K562 (cell line): ENCODE measurements around the gene DIPK1A.

Source experiments
- ARNT ChIP-seq, 2 experiments: fragments of 450-650 bp; IDR thresholded peaks; 2 replicates each; pipeline ENCODE4 v1.6.1; 2016; ENCODE audit warnings: mild to moderate bottlenecking in 1 of 2
- E2F6 ChIP-seq, 2 experiments: IDR thresholded peaks; 2 replicates each; pipeline ENCODE4 v1.6.1; 2011; ENCODE audit warnings: borderline replicate concordance in 1 of 2, control low read depth in 1 of 2, low read depth in 1 of 2, low read length in 1 of 2, mild to moderate bottlenecking in 1 of 2, mixed read lengths in 1 of 2, moderate library complexity in 1 of 2; ENCODE audit not compliant: insufficient read depth in 1 of 2, insufficient read length in 1 of 2, poor library complexity in 1 of 2, severe bottlenecking in 1 of 2; ENCODE audit errors: extremely low read depth in 1 of 2
- HDGF ChIP-seq: fragments of 450-650 bp; IDR thresholded peaks from 2 replicates; pipeline ENCODE4 v1.6.1; 2016
- HNRNPLL ChIP-seq: fragments of 200-400 bp; formaldehyde crosslinking; IDR thresholded peaks from 2 replicates; pipeline ENCODE4 v1.6.1; 2017; ENCODE audit warnings: low read length, low read depth, mild to moderate bottlenecking; ENCODE audit not compliant: poor library complexity, severe bottlenecking
- RBM39 ChIP-seq: fragments of 200-400 bp; formaldehyde crosslinking; optimal IDR thresholded peaks from 2 replicates; pipeline ENCODE3; 2018; ENCODE audit warnings: low read depth, low read length
- SMARCC2 ChIP-seq: fragments of 450-650 bp; IDR thresholded peaks from 2 replicates; pipeline ENCODE4 v1.6.1; 2017; ENCODE audit warnings: antibody characterized with exemption, moderate library complexity, mild to moderate bottlenecking, low read depth
- TAF1 ChIP-seq: IDR thresholded peaks from 2 replicates; pipeline ENCODE4 v1.6.1; 2011; ENCODE audit warnings: mild to moderate bottlenecking, low read length, moderate library complexity; ENCODE audit not compliant: insufficient read depth, control insufficient read depth, severe bottlenecking; ENCODE audit errors: extremely low read depth
- U2AF2 ChIP-seq: fragments of 200-400 bp; formaldehyde crosslinking; optimal IDR thresholded peaks from 2 replicates; pipeline ENCODE3; 2017; ENCODE audit warnings: low read depth, mild to moderate bottlenecking, low read length
- TF ChIP-seq, protein P1 (sequence below): IDR thresholded peaks from 2 replicates; pipeline ENCODE4 v1.6.1; 2012; ENCODE audit warnings: low read depth, low read length, improper control_type of control experiment, borderline replicate concordance

DNA sequence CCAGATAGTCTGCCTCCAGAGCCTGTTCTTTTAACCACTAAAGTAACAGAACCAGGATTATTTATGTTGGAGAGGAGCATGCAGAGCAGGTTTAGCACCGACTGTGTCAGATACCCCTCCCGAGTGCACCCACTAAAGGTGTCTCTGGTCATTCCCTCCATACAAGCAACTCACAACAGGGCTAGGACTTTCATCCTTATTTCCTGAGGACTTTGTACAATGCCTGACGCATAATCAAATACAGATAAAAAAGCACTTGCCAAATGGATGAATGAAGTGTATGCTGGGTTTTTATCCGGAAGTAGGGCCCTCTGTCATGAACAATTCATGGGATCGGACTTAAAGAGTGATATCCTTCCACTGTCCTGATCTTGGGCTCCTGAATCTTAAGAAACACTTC is 103.4 kb downstream of the DIPK1A start:
- no peak for TF ChIP-seq SMARCC2
- TF ChIP-seq E2F6 (IDR thresholded peaks at IDR 0.05; ENCODE audit: borderline replicate concordance in 1 of 2, extremely low read depth in 1 of 2, insufficient read depth in 1 of 2, insufficient read length in 1 of 2, low read depth in 1 of 2, low read length in 1 of 2, poor library complexity in 1 of 2, severe bottlenecking in 1 of 2): no peak
- TF ChIP-seq, protein P1, sequence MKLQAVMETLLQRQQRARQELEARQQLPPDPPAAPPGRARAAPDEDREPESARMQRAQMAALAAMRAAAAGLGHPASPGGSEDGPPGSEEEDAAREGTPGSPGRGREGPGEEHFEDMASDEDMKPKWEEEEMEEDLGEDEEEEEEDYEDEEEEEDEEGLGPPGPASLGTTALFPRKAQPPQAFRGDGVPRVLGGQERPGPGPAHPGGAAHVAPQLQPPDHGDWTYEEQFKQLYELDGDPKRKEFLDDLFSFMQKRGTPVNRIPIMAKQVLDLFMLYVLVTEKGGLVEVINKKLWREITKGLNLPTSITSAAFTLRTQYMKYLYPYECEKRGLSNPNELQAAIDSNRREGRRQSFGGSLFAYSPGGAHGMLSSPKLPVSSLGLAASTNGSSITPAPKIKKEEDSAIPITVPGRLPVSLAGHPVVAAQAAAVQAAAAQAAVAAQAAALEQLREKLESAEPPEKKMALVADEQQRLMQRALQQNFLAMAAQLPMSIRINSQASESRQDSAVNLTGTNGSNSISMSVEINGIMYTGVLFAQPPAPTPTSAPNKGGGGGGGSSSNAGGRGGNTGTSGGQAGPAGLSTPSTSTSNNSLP: no peak
- TF ChIP-seq ARNT (IDR thresholded peaks at IDR 0.05): no peak
- TF ChIP-seq HDGF: no peak
- no peak for TF ChIP-seq HNRNPLL
- TF ChIP-seq U2AF2: no peak
- no peak for TF ChIP-seq TAF1
- TF ChIP-seq RBM39: no peak
